Embryonic facial prominence (tissue), 1 donor: ENCODE results near the gene ANKS4B.
"Not testable (repeated sequence)": the region's sequence is repeated elsewhere in the genome, so short reads cannot be mapped to it uniquely, and the experiment has no call there.

Source experiments
- DNase-seq: peaks from one replicate; pipeline ENCODE4 v3.0.0-alpha.2; 2016; ENCODE audit errors: extremely low spot score

Gene ANKS4B

GRCh38 chr16:21219551-21219950, 13.9 kb upstream of the ANKS4B start:
- no peak for DNase-seq

- DNase-seq: no peak
Measured at GRCh38 chr16:21222495-21223337, 10.8 kb upstream of the ANKS4B start.

- DNase-seq: no peak
Measured at GRCh38 chr16:21223787-21224186, 9.7 kb upstream of the ANKS4B start.

- DNase-seq: no peak
Measured at GRCh38 chr16:21224800-21225199, 8.7 kb upstream of the ANKS4B start.

GRCh38 chr16:21226749-21227148, 6.8 kb upstream of the ANKS4B start:
- DNase-seq: peak; percentile 49

GRCh38 chr16:21227866-21228265, 5.6 kb upstream of the ANKS4B start:
- DNase-seq: no peak

GRCh38 chr16:21228361-21228872, 5.1 kb upstream of the ANKS4B start:
- DNase-seq: no peak

- no peak for DNase-seq
Measured at GRCh38 chr16:21233045-21233520, 416 bp upstream of the ANKS4B start.

- no peak for DNase-seq
Measured at GRCh38 chr16:21235199-21235585, 1.7 kb downstream of the ANKS4B start.

GRCh38 chr16:21236831-21237230, 3.3 kb downstream of the ANKS4B start:
- no peak for DNase-seq

GRCh38 chr16:21239646-21240045, 6.1 kb downstream of the ANKS4B start:
- DNase-seq: no peak

GRCh38 chr16:21242756-21243155, 9.3 kb downstream of the ANKS4B start:
- no peak for DNase-seq

- DNase-seq: peak; percentile 45
Measured at GRCh38 chr16:21244518-21245215, 11.2 kb downstream of the ANKS4B start.

- not testable (repeated sequence) for DNase-seq
Measured at GRCh38 chr16:21248179-21248578, 14.7 kb downstream of the ANKS4B start.

GRCh38 chr16:21250072-21250923, 16.8 kb downstream of the ANKS4B start:
- DNase-seq: no peak

GRCh38 chr16:21253470-21253869, 20.0 kb downstream of the ANKS4B start:
- DNase-seq: no peak

GRCh38 chr16:21256636-21257035, 23.1 kb downstream of the ANKS4B start:
- no peak for DNase-seq

GRCh38 chr16:21257284-21257683, 23.8 kb downstream of the ANKS4B start:
- DNase-seq: no peak

- DNase-seq: no peak
Measured at GRCh38 chr16:21260870-21261791, 27.6 kb downstream of the ANKS4B start.

GRCh38 chr16:21262779-21263639, 29.5 kb downstream of the ANKS4B start:
- no peak for DNase-seq
